Mesenchymal stem cell (in vitro differentiated cells and primary cell): ENCODE data around the gene NFKB2.

Experiments used
- DNase-seq: peaks from one replicate; pipeline ENCODE4 v3.0.0-alpha.2; 2013
- H2AFZ ChIP-seq: one replicate; pipeline ENCODE4 v1.6.1; 2013; ENCODE audit warnings: low read depth, mild to moderate bottlenecking, control low read depth, inconsistent platforms, low read length, moderate library complexity
- H2AK5ac ChIP-seq: 2 replicates; pipeline ENCODE4 v1.6.1; 2013; ENCODE audit warnings: low read length, moderate library complexity, mild to moderate bottlenecking, inconsistent platforms; ENCODE audit not compliant: severe bottlenecking
- H2BK120ac ChIP-seq: one replicate; pipeline ENCODE4 v1.6.1; 2013; ENCODE audit warnings: low read depth, mild to moderate bottlenecking, inconsistent platforms, low read length, moderate library complexity
- H2BK12ac ChIP-seq, 2 experiments: one replicate each; pipeline ENCODE4 v1.6.1; 2013; ENCODE audit warnings: inconsistent platforms in 2 of 2, low read length in 2 of 2, mild to moderate bottlenecking in 2 of 2, moderate library complexity in 2 of 2, control low read depth in 1 of 2
- H2BK15ac ChIP-seq: one replicate; pipeline ENCODE4 v1.6.1; 2013; ENCODE audit warnings: mild to moderate bottlenecking, low read depth, inconsistent platforms; ENCODE audit not compliant: poor library complexity, severe bottlenecking
- H2BK5ac ChIP-seq: 2 replicates; pipeline ENCODE4 v1.6.1; 2013; ENCODE audit warnings: low read depth, mild to moderate bottlenecking, low read length, control low read depth, inconsistent platforms; ENCODE audit not compliant: poor library complexity, severe bottlenecking
- H3K14ac ChIP-seq, 2 experiments: one replicate each; pipeline ENCODE4 v1.6.1; 2013; ENCODE audit warnings: inconsistent platforms in 2 of 2, low read length in 2 of 2, control low read depth in 1 of 2, mild to moderate bottlenecking in 1 of 2, moderate library complexity in 1 of 2
- H3K18ac ChIP-seq, 2 experiments: one replicate each; pipeline ENCODE4 v1.6.1; 2013; ENCODE audit warnings: inconsistent platforms in 2 of 2, low read length in 2 of 2, control low read depth in 1 of 2, low read depth in 1 of 2, mild to moderate bottlenecking in 1 of 2
- H3K23ac ChIP-seq, 2 experiments: one replicate each; pipeline ENCODE4 v1.6.1; 2013; ENCODE audit warnings: inconsistent platforms in 2 of 2, low read length in 2 of 2, mild to moderate bottlenecking in 2 of 2, moderate library complexity in 2 of 2, control low read depth in 1 of 2
- H3K27ac ChIP-seq: 2 replicates; pipeline ENCODE4 v1.5.1; 2013; ENCODE audit warnings: mild to moderate bottlenecking, moderate library complexity, low read length, control low read depth, inconsistent platforms; ENCODE audit not compliant: poor library complexity, severe bottlenecking
- H3K27me3 ChIP-seq, 2 experiments: 2 replicates each; pipeline versions ENCODE4 v1.6.1 to v1.7.0; 2013; ENCODE audit warnings: low read length in 2 of 2, mild to moderate bottlenecking in 2 of 2, moderate library complexity in 2 of 2, control low read depth in 1 of 2, inconsistent platforms in 1 of 2; ENCODE audit not compliant: control insufficient read depth in 1 of 2, insufficient read depth in 1 of 2
- H3K36me3 ChIP-seq, 2 experiments: 2 replicates each; pipeline versions ENCODE4 v1.6.1 to v1.7.0; 2013; ENCODE audit warnings: low read length in 2 of 2, control low read depth in 1 of 2, inconsistent platforms in 1 of 2, low read depth in 1 of 2, mild to moderate bottlenecking in 1 of 2; ENCODE audit not compliant: insufficient read depth in 2 of 2, control insufficient read depth in 1 of 2
- H3K4ac ChIP-seq, 2 experiments: one replicate each; pipeline ENCODE4 v1.6.1; 2013; ENCODE audit warnings: inconsistent platforms in 2 of 2, low read length in 2 of 2, mild to moderate bottlenecking in 2 of 2, moderate library complexity in 2 of 2, control low read depth in 1 of 2, low read depth in 1 of 2
- H3K4me1 ChIP-seq: 2 replicates; pipeline ENCODE4 v1.6.1; 2013; ENCODE audit warnings: low read depth, low read length, control low read depth; ENCODE audit not compliant: control insufficient read depth, insufficient read depth
- H3K4me2 ChIP-seq: 2 replicates; pipeline ENCODE4 v1.6.1; 2013; ENCODE audit warnings: low read length, mild to moderate bottlenecking, inconsistent platforms; ENCODE audit not compliant: poor library complexity, severe bottlenecking
- H3K4me3 ChIP-seq, 2 experiments: 2 replicates each; pipeline versions ENCODE4 v1.5.1 to v1.7.0; 2013; ENCODE audit warnings: low read length in 2 of 2, mild to moderate bottlenecking in 2 of 2, control low read depth in 1 of 2, low read depth in 1 of 2; ENCODE audit not compliant: insufficient read depth in 1 of 2
- H3K79me1 ChIP-seq: replicated peaks from 2 replicates; pipeline ENCODE4 v1.6.1; 2013; ENCODE audit warnings: mild to moderate bottlenecking, control low read depth, low read length, inconsistent platforms; ENCODE audit not compliant: poor library complexity, severe bottlenecking
- H3K9ac ChIP-seq: 2 replicates; pipeline ENCODE4 v1.7.0; 2013; ENCODE audit warnings: mild to moderate bottlenecking, low read length, moderate library complexity
- H3K9me3 ChIP-seq: 2 replicates; pipeline ENCODE4 v1.7.0; 2013; ENCODE audit warnings: mild to moderate bottlenecking, low read length; ENCODE audit not compliant: control insufficient read depth
- H4K8ac ChIP-seq: one replicate; pipeline ENCODE4 v1.6.1; 2013; ENCODE audit warnings: inconsistent platforms, mild to moderate bottlenecking, low read length, moderate library complexity
- H4K91ac ChIP-seq: one replicate; pipeline ENCODE4 v1.6.1; 2013; ENCODE audit warnings: mild to moderate bottlenecking, low read length, inconsistent platforms
- WGBS: methylation state at CpG from one replicate; pipeline ENCODE4 v1.1.7; 2013; ENCODE audit warnings: mixed read lengths; 5-methylcytosine and 5-hydroxymethylcytosine counted together

Gene NFKB2

GRCh38 chr10:102371295-102371694 lies 24.2 kb upstream of the NFKB2 start:
- no peaks in the 10 kb centered on the region for H3K9me3 ChIP-seq
- H2BK15ac ChIP-seq = no peak overlapping the region
- no peak overlapping the region for H3K14ac ChIP-seq
- H2BK5ac ChIP-seq = no peak overlapping the region
- no peak overlapping the region for H3K9ac ChIP-seq
- peaks cover 77 to 98% of the 10 kb centered on the region in 2 experiments for H3K36me3 ChIP-seq
- H2AFZ ChIP-seq = no peak overlapping the region
- no peak overlapping the region for H2BK120ac ChIP-seq
- H3K4me2 ChIP-seq = no peak overlapping the region
- no peak overlapping the region for H3K4me3 ChIP-seq
- no peaks in the 10 kb centered on the region for H3K27me3 ChIP-seq
- H3K23ac ChIP-seq = no peak overlapping the region
- WGBS = 100% methylated on average over 2 of the region's 2 CpGs
- H4K91ac ChIP-seq = no peak overlapping the region
- no peak overlapping the region for H2BK12ac ChIP-seq
- H2AK5ac ChIP-seq = no peak overlapping the region
- DNase-seq = no peak
- H3K79me1 ChIP-seq = peaks cover 21% of the 10 kb centered on the region
- peaks cover 5% of the 10 kb centered on the region for H3K4me1 ChIP-seq
- no peak overlapping the region for H3K4ac ChIP-seq
- no peak overlapping the region for H3K27ac ChIP-seq
- H3K18ac ChIP-seq = no peak overlapping the region
- no peak overlapping the region for H4K8ac ChIP-seq

GRCh38 chr10:102375250-102375649 lies 20.3 kb upstream of the NFKB2 start:
- Histone ChIP-seq H3K79me1 (peaks cover 13% of the 10 kb centered on the region), H2AFZ (no peak overlapping the region), H2BK120ac (no peak overlapping the region), H3K18ac (no peak overlapping the region), H2AK5ac (no peak overlapping the region), H2BK12ac (no peak overlapping the region), H3K4me2 (no peak overlapping the region), H3K27me3 (no peaks in the 10 kb centered on the region), H3K4me1 (no peaks in the 10 kb centered on the region), H3K9ac (no peak overlapping the region), H3K4me3 (no peak overlapping the region), H3K36me3 (peaks cover 71 to 86% of the 10 kb centered on the region in 2 experiments), H2BK15ac (no peak overlapping the region), H3K23ac (no peak overlapping the region), H3K27ac (no peak overlapping the region), H3K4ac (no peak overlapping the region), H4K91ac (no peak overlapping the region), H2BK5ac (no peak overlapping the region), H3K14ac (no peak overlapping the region), H3K9me3 (no peaks in the 10 kb centered on the region), H4K8ac (no peak overlapping the region)
- 98% methylated on average over 7 of the region's 7 CpGs for WGBS
- DNase-seq = no peak

DNA sequence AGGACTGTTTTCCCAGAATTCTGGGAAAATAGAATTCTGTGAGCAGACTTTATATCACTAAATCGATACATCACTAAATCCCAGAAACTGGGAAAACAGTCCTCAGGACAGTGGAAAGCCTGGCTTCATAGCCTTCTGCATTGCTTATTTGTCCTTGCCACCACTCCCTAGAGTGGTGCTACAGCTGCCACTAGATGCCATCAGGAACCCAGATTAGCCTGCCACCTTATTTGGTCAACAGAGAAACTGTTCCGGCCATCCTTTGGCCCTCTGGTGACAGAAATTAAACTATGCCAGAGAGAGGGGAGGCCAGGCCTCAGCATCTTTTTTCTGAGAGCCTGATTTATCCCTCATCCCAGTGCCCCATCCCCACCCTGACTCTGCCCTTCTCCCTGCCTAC lies 19.6 kb upstream of the NFKB2 start:
- Histone ChIP-seq H3K14ac (no peak overlapping the region), H2BK12ac (no peak overlapping the region), H2BK15ac (no peak overlapping the region), H4K91ac (no peak overlapping the region), H3K4me2 (no peak overlapping the region), H3K79me1 (peaks cover 12% of the 10 kb centered on the region), H3K4me1 (no peaks in the 10 kb centered on the region), H3K4me3 (no peak overlapping the region), H2BK120ac (no peak overlapping the region), H3K9ac (no peak overlapping the region), H3K4ac (no peak overlapping the region), H3K18ac (no peak overlapping the region), H2AK5ac (no peak overlapping the region), H3K27ac (no peak overlapping the region), H3K36me3 (peaks cover 71 to 86% of the 10 kb centered on the region in 2 experiments), H4K8ac (no peak overlapping the region), H3K23ac (no peak overlapping the region), H3K9me3 (no peaks in the 10 kb centered on the region), H2AFZ (no peak overlapping the region), H3K27me3 (no peaks in the 10 kb centered on the region), H2BK5ac (no peak overlapping the region)
- 96% methylated on average over 2 of the region's 2 CpGs for WGBS
- DNase-seq = no peak

DNA sequence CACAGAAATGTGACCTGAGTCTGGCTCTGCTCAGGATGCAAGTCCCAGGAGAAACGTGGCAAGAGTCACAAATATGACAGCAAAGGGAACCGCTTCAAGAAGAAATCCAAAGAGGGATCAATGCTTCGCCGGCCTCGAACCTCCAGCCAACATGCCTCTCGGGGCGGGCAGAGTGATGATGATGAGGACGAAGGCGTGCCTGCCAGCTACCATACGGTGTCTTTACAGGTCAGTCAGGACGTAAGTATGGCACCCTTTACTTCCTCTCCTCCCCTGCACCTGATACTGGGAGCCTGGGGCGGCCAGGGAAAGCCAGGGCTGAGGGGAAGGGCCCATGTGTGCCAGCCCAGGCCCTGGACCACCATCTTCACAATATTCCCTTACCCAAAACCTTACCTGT lies 18.6 kb upstream of the NFKB2 start:
- no peak overlapping the region for H3K27ac ChIP-seq
- H4K8ac ChIP-seq = no peak overlapping the region
- H3K79me1 ChIP-seq = peaks cover 15% of the 10 kb centered on the region
- no peak overlapping the region for H3K4ac ChIP-seq
- H3K9ac ChIP-seq = no peak overlapping the region
- H3K36me3 ChIP-seq = peaks cover 73 to 83% of the 10 kb centered on the region in 2 experiments
- no peak overlapping the region for H2BK12ac ChIP-seq
- WGBS = 93% methylated on average over 12 of the region's 12 CpGs
- no peaks in the 10 kb centered on the region for H3K4me1 ChIP-seq
- no peak overlapping the region for H3K18ac ChIP-seq
- H3K4me3 ChIP-seq = no peak overlapping the region
- H4K91ac ChIP-seq = no peak overlapping the region
- H2BK15ac ChIP-seq = no peak overlapping the region
- no peak overlapping the region for H3K23ac ChIP-seq
- H3K14ac ChIP-seq = no peak overlapping the region
- no peak overlapping the region for H2AK5ac ChIP-seq
- H3K9me3 ChIP-seq = no peaks in the 10 kb centered on the region
- no peak overlapping the region for H2BK120ac ChIP-seq
- H3K4me2 ChIP-seq = no peak overlapping the region
- no peak overlapping the region for H2BK5ac ChIP-seq
- H2AFZ ChIP-seq = no peak overlapping the region
- no peak for DNase-seq
- no peaks in the 10 kb centered on the region for H3K27me3 ChIP-seq
